Testis (tissue), 2 donors: ENCODE results near the gene CCT5.

Experiments
- CTCF ChIP-seq, 3 experiments: fragments of 450-650 bp in 2 of 3; fragments of 200-600 bp in 1 of 3; sonication (generic) in 1 of 3; IDR thresholded peaks; one replicate each; pipeline ENCODE4 v1.5.1; 2016 to 2019; ENCODE audit warnings: antibody characterized with exemption in 3 of 3, mild to moderate bottlenecking in 2 of 3, moderate library complexity in 1 of 3
- POLR2A ChIP-seq: fragments of 450-650 bp; IDR thresholded peaks from one replicate; pipeline ENCODE4 v1.6.1; 2017; ENCODE audit warnings: antibody characterized with exemption, mild to moderate bottlenecking, moderate library complexity

GRCh38 chr5:10202089-10202910, 47.8 kb upstream of the CCT5 start:
- TF ChIP-seq CTCF (IDR thresholded peaks at IDR 0.05) (no peak), POLR2A (no peak)
